GM19397 (cell line): ENCODE data around the gene PCP2.

Source experiments
- ATAC-seq: cut with Tn5 transposase; IDR thresholded peaks from one replicate; pipeline ENCODE4 v1.9.1; 2021; ENCODE audit warnings: mild to moderate bottlenecking, moderate library complexity; ENCODE audit not compliant: unreplicated experiment

Gene PCP2

GRCh38 chr19:7620442-7621412 lies 12.8 kb downstream of the PCP2 start:
- no peak for ATAC-seq

- ATAC-seq = no peak
Observed at GRCh38 chr19:7619671-7620441, 13.7 kb downstream of the PCP2 start.

DNA sequence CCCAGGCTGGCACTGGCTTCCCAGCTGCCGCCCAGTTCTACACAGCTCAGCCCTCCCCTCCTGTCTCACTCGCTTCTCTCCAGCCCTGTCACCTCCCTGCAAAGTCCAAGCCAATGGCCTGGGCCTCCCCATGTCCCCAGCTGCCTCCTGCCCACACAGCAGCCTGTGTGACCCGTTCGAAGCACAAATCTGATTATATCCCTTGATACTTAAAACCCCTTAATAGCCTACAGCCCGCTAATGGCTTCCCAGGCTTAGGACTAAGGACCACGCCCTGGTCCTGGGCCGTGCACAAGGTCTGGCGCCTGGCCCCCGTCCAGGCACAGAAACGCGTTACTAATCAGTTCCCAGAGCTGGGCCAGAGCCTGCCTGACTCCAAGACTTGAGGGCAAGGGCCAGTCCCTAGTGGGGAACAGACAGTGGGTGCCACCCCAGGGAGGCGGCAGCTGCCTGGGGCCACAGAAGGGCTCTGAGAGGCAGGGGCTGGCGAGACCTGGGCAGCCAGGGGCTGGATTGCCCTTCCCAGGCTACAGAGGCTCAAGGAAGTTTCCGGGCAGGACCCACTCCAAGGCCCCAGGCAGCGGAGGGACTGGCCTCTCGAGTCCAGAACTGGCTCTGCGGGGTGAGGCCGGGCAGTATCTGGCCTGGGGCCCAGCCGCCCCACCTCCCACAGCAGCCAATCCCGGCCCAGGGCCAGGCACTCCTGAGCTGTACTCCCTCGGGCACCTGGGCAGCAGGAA lies 14.6 kb downstream of the PCP2 start:
- ATAC-seq = no peak

- no peak for ATAC-seq
Observed at GRCh38 chr19:7618348-7618747, 15.2 kb downstream of the PCP2 start.

DNA sequence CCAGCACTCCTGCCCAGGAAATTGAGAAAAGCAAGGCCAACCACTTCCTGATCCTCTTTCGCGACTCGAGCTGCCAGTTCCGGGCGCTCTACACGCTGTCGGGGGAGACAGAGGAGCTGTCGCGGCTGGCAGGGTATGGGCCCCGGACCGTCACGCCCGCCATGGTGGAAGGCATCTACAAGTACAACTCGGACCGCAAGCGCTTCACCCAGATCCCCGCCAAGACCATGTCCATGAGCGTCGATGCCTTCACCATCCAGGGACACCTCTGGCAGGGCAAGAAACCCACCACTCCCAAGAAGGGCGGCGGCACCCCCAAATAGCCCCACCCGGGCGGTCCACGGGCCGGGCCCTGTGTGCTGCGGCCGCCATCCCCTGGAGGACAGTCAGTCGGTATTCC lies 15.8 kb downstream of the PCP2 start:
- ATAC-seq = no peak

DNA sequence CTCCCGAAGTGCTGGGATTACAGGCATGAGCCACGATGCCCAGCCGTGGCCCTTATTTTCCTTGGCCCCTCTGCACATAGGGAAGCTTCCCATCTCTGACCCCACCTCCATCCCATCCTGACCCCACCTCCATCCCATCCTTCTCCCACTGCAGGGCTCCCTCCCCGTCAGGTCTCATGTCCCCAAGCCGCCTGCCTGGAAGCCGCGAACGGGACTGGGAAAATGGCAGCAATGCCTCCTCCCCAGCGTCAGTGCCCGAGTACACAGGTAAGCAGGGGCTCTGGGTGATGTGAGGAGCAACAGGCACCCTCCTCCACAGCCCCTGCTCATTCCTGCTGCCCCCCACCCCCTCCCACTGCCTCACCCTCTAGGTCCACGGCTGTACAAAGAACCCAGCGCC lies 16.3 kb downstream of the PCP2 start:
- no peak for ATAC-seq

DNA sequence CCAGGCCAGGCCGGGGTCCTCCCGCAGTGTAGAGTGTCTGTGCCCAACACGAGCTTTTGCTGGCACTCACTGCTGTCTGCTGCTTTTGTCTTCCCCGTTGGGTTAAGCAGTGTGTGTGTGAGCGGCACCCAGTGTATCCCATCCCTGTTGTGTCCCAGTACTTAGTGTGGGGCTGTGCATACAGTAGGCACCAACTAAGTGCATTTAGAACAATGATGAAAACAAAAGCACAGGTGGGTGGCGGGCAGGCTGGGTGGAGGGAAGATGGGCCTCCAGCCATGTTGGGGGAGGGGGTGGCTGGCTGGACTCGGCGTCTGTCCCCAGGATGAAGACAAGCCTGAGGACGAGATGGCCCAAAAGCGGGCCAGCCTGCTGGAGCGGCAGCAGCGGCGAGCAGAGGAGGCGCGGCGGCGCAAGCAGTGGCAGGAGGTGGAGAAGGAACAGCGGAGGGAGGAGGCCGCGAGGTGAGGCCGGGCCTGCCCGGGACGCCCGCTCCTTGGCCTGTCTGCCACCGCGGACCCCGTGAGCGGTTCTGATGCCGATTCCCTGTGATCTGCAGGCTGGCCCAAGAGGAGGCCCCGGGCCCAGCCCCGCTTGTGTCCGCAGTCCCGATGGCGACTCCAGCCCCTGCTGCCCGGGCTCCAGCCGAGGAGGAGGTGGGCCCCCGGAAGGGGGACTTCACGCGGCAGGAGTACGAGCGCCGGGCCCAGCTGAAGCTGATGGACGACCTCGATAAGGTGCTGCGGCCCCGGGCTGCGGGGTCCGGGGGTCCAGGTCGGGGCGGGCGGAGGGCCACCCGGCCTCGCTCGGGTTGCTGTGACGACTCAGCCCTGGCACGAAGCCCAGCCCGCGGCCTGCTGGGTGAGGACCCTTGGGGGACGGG lies 18.4 kb downstream of the PCP2 start:
- no peak for ATAC-seq

DNA sequence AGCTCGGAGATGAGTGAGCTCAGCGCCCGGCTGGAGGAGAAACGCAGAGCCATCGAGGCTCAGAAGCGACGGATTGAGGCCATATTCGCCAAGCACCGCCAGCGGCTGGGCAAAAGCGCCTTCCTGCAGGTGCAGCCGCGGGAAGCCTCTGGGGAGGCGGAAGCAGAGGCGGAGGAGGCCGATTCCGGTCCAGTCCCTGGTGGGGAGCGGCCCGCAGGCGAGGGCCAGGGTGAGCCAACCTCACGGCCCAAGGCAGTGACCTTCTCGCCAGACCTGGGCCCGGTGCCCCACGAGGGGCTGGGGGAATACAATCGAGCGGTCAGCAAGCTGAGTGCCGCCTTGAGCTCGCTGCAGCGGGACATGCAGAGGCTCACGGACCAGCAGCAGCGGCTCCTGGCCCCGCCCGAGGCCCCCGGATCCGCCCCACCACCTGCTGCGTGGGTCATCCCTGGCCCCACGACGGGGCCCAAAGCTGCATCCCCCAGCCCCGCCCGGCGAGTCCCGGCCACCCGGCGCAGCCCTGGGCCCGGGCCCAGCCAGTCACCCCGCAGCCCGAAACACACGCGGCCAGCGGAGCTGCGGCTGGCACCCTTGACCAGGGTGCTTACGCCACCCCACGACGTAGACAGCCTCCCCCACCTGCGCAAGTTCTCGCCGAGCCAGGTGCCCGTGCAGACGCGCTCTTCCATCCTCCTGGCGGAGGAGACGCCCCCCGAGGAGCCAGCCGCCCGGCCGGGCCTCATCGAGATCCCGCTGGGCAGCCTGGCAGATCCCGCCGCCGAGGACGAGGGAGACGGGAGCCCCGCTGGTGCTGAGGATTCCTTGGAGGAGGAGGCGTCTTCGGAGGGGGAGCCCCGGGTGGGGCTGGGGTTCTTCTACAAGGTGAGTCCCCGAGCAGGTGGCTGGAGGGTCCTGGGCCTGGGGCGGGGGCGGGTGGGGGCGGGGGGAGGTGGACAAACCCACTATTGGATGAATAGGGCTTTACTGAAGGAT lies 20.9 kb downstream of the PCP2 start:
- no peak for ATAC-seq

DNA sequence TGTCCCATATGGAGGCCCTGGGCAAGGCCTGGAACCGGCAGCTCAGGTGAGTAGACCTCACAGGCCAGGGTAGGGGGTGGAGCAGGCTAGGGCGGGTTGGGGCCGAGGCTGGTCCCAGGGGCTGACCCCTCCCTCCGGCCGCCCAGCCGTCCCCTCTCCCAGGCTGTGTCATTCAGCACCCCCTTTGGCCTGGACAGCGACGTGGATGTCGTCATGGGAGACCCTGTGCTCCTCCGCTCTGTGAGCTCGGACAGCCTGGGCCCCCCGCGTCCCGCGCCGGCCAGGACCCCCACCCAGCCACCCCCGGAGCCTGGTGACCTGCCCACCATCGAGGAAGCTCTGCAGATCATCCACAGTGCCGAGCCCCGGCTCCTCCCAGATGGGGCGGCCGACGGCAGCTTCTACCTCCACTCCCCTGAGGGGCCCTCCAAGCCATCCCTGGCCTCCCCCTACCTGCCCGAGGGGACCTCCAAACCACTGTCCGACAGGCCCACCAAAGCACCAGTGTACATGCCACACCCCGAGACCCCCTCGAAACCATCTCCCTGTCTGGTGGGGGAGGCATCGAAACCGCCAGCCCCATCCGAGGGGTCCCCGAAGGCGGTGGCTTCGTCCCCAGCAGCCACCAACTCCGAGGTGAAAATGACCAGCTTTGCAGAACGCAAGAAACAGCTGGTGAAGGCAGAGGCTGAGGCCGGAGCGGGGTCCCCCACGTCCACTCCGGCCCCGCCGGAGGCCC lies 21.8 kb downstream of the PCP2 start:
- no peak for ATAC-seq

- no peak for ATAC-seq
Observed at GRCh38 chr19:7610491-7611240, 22.9 kb downstream of the PCP2 start.

DNA sequence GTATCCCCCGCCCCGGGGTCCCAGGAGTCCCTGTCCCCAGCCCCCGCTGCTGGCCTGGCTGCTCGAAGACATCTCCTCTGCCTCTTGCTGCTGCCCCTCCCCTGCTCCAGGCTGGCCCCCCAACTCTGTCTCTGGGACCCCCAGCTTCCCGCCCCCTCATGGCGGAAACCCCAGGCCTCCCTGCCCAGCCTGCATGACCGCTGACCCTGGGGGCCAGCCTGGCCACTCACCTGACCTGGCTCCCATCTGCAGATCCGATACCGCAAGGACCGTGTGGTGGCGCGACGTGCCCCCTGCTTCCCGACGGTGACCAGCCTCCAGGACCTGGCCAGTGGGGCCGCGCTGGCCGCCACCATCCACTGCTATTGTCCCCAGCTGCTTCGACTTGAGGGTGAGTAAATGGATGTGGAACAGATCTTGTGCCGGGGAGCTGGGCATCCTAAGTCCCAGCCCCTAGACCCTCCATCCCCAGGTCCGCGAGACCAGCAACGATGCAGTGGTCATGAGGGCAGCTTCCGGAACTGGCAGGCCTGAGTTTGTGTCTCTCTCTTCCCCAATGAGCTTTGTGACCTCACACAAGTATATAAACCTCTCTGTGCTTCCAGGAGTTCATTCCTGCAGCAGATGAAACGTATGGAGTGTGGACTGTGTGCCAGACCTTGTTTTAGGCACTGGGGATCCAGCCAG lies 25.5 kb downstream of the PCP2 start:
- no peak for ATAC-seq

- no peak for ATAC-seq
Observed at GRCh38 chr19:7607212-7607873, 26.2 kb downstream of the PCP2 start.

- ATAC-seq = no peak
Observed at GRCh38 chr19:7606289-7606688, 27.2 kb downstream of the PCP2 start.

DNA sequence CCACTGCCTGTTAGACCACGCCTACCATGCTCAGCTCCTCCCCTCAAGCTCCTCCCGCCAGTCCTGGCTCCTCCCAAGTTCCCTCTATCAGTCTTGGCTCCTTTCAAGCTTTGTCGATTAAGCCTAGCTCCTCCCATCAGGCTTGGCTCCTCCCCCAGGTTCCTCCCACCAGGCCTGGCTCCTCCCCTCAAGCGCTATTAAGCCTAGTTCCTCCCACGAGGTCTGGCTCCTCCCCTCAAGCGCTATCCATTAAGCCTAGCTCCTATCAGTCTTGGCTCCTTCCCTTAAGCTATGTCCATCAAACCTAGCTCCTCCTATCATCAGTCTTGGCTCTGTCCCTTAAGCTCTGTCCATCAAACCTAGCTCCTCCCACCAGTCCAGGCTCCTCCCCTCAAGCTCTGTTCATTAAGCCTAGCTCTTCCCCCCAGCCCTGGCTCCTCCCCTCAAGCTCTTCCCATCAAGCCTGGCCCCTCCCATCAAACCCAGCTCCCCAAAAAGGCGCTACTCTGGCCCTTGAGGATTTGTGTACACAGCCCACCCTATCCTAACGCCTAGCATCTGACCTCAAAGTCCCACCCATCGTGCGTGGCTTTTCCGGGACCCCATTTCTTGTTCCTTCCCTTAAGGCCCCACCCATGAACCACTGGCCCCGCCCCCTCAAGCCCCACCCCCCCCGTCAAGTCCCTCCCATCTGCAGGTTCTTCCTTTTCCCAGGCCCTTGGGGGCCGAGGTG lies 27.9 kb downstream of the PCP2 start:
- ATAC-seq = no peak

- ATAC-seq = no peak
Observed at GRCh38 chr19:7603919-7604318, 29.6 kb downstream of the PCP2 start.

- no peak for ATAC-seq
Observed at GRCh38 chr19:7602935-7603497, 30.5 kb downstream of the PCP2 start.
